Spleen (tissue), 11 donors: ENCODE data around the gene MUC5B. TPM values are rescaled to one million over a fixed set of nuclear protein-coding genes. Genes with fewer than 3 reads are reported as not detected.

Experiments
- DNase-seq: peaks from one replicate; pipeline ENCODE4 v3.0.0-alpha.2; 2020
- H3K27ac ChIP-seq, 8 donors: fragments of 200-600 bp; sonication (generic) in 7 of 8; 1 replicate in 4 of 8; 2 replicates in 4 of 8; pipeline versions ENCODE4 v1.5.0 to v1.8.0; 2016 to 2021; ENCODE audit warnings: inconsistent platforms in 4 of 8, mild to moderate bottlenecking in 4 of 8, moderate library complexity in 1 of 8
- H3K27me3 ChIP-seq, 7 donors: fragments of 200-600 bp; sonication (generic) in 6 of 7; replicated peaks in 1 of 7; 1 replicate in 4 of 7; 2 replicates in 3 of 7; pipeline versions ENCODE4 v1.5.0 to v1.8.0; 2016 to 2021; ENCODE audit warnings: inconsistent platforms in 3 of 7, mild to moderate bottlenecking in 1 of 7
- H3K36me3 ChIP-seq, 6 donors: fragments of 200-600 bp; sonication (generic) in 5 of 6; 1 replicate in 4 of 6; 2 replicates in 2 of 6; pipeline versions ENCODE4 v1.5.0 to v1.8.0; 2016 to 2021; ENCODE audit warnings: inconsistent platforms in 2 of 6
- H3K4me1 ChIP-seq, 6 donors: fragments of 200-600 bp; sonication (generic) in 5 of 6; 1 replicate in 3 of 6; 2 replicates in 3 of 6; pipeline versions ENCODE4 v1.5.0 to v1.8.0; 2016 to 2021; ENCODE audit warnings: inconsistent platforms in 3 of 6
- H3K4me3 ChIP-seq, 8 donors: fragments of 200-600 bp; sonication (generic) in 7 of 8; 1 replicate in 4 of 8; 2 replicates in 4 of 8; pipeline versions ENCODE4 v1.5.0 to v1.8.0; 2016 to 2021; ENCODE audit warnings: inconsistent platforms in 4 of 8, mild to moderate bottlenecking in 4 of 8, moderate library complexity in 2 of 8
- H3K9me3 ChIP-seq, 8 donors: fragments of 200-600 bp; sonication (generic) in 7 of 8; 1 replicate in 4 of 8; 2 replicates in 4 of 8; pipeline versions ENCODE4 v1.5.0 to v1.8.0; 2016 to 2021; ENCODE audit warnings: inconsistent platforms in 4 of 8
- POLR2A ChIP-seq, 3 donors: fragments of 450-650 bp; IDR thresholded peaks; one replicate each; pipeline ENCODE4 v1.5.1; 2017; ENCODE audit warnings: antibody characterized with exemption in 3 of 3, mild to moderate bottlenecking in 1 of 3
- POLR2AphosphoS5 ChIP-seq, 3 donors: sonication (generic); formaldehyde crosslinking; IDR thresholded peaks; one replicate each; pipeline ENCODE4 v1.5.1; 2017; ENCODE audit warnings: antibody characterized with exemption in 3 of 3
- WGBS, 5 donors: extraction: QIAGEN DNeasy Blood & Tissue Kit in 3 of 5; methylation state at CpG; one replicate each; pipeline versions ENCODE4 v1.1.5 to v1.1.7; 2013 to 2018; 5-methylcytosine and 5-hydroxymethylcytosine counted together
- intact Hi-C: fragments of 100-400 bp; cut with DNase I; formaldehyde crosslinking; loops from one replicate; pipeline ENCODE4 v1.15.0; 2023; ENCODE audit warnings: low total_unique reads
- polyA plus RNA-seq, 3 donors: library from polyadenylated mRNA; stranded (reverse); fragments of 200-250 nt; gene quantifications; one replicate each; pipeline ENCODE4 v1.2.1, GENCODE V29; 2013
- total RNA-seq, 7 donors: library from RNA; depleted of rRNA in 3 of 7; stranded (reverse); fragments of >200 nt in 3 of 7; fragmentation: NEBNext Ultra II Directional in 4 of 7; extraction: Animal tissue kit (Norgen Biotek cat#: 25700) in 4 of 7; gene quantifications; one replicate each; pipeline versions ENCODE4 v1.1.0 to v1.2.1, GENCODE V29; 2016 to 2021
- TF ChIP-seq, protein P1 (sequence below), 11 experiments: fragments of 200-600 bp in 7 of 11; fragments of 450-650 bp in 4 of 11; sonication (generic) in 4 of 11; IDR thresholded peaks in 8 of 11; conservative IDR thresholded peaks in 3 of 11; 1 replicate in 7 of 11; 2 replicates in 4 of 11; pipeline versions ENCODE4 v1.4.0 to v1.8.0; 2016 to 2021; ENCODE audit warnings: antibody characterized with exemption in 11 of 11, inconsistent platforms in 4 of 11, mild to moderate bottlenecking in 1 of 11
- donor health status: healthy with polysubstance abuse.
- donor health status: DM: no; HTN: no; CAD: no; lungs with moderate emphysema.
- donor health status: DM: no; HTN: no; CAD: no.
- donor health status: Bipolar disorder and iron deficiency.
- donor health status: healthy.
- donor health status: DM: no; HTN: no; CAD: no.
- donor health status: DM: yes; HTN: yes; CAD: no.

MUC5B gene
- total and polyA plus RNA-seq, 10 donors: under 0.01 to 0.09 (median under 0.01) TPM; not detected in 7

DNA sequence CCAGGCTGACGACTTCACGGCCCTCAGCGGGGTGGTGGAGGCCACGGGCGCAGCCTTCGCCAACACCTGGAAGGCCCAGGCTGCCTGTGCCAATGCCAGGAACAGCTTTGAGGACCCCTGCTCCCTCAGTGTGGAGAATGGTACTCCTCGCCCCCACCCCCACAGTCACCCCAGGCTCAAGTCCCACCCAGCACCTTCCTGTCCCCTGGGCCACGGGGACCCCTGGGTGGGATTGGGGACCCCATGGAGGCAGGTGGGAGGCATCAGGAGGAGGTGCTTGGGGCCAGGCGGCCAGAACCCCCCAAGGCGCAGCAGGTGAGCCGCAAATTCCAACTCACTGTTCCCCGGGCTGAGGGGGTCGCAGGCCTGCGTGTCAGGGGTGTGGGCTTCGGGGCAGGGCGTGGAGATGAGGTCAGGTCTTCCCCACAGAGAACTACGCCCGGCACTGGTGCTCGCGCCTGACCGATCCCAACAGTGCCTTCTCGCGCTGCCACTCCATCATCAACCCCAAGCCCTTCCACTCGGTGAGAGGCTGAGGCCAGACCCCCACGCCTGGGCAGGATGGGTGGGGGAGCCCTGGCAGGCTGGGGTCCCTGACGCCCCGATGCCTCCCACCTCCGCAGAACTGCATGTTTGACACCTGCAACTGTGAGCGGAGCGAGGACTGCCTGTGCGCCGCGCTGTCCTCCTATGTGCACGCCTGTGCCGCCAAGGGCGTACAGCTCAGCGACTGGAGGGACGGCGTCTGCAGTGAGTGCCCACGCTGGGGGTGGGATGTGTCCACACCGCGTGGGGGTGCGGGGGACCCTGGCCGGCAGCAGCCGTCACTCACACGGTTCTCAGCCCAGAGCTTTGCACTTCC, 9.4 kb downstream of the MUC5B start:
- intact Hi-C loops: no loop called here
- no peak overlapping the region for H3K4me3 ChIP-seq
- no peak overlapping the region for H3K27ac ChIP-seq
- no peaks in the 10 kb centered on the region for H3K4me1 ChIP-seq
- peak; percentile 41 for DNase-seq
- no peaks in the 10 kb centered on the region for H3K36me3 ChIP-seq
- TF ChIP-seq POLR2A (IDR thresholded peaks at IDR 0.05): no peak
- TF ChIP-seq POLR2AphosphoS5 (IDR thresholded peaks at IDR 0.05): no peak
- TF ChIP-seq, protein P1, sequence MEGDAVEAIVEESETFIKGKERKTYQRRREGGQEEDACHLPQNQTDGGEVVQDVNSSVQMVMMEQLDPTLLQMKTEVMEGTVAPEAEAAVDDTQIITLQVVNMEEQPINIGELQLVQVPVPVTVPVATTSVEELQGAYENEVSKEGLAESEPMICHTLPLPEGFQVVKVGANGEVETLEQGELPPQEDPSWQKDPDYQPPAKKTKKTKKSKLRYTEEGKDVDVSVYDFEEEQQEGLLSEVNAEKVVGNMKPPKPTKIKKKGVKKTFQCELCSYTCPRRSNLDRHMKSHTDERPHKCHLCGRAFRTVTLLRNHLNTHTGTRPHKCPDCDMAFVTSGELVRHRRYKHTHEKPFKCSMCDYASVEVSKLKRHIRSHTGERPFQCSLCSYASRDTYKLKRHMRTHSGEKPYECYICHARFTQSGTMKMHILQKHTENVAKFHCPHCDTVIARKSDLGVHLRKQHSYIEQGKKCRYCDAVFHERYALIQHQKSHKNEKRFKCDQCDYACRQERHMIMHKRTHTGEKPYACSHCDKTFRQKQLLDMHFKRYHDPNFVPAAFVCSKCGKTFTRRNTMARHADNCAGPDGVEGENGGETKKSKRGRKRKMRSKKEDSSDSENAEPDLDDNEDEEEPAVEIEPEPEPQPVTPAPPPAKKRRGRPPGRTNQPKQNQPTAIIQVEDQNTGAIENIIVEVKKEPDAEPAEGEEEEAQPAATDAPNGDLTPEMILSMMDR (IDR thresholded peaks at IDR 0.05 in 8 of 11, conservative IDR thresholded peaks at IDR 0.05 in 3 of 11): no peak
- H3K27me3 ChIP-seq: peaks cover 0 to 54% (median 0%) of the 10 kb centered on the region in 7 donors
- no peaks in the 10 kb centered on the region for H3K9me3 ChIP-seq
- 66 to 86% (median 78%) methylated on average over 9 to 46 of the region's 46 CpGs for WGBS, 5 donors

DNA sequence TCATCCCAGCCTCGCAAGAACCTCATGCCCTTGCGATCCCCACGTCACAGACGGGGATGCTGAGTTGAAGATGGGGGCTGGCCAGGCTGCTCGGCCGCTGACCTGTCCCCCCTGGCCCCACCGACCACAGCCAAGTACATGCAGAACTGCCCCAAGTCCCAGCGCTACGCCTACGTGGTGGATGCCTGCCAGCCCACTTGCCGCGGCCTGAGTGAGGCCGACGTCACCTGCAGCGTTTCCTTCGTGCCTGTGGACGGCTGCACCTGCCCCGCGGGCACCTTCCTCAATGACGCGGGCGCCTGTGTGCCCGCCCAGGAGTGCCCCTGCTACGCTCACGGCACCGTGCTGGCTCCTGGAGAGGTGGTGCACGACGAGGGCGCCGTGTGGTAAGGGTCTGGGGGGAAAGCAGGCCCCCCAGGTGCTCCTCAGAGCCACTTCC, 10.0 kb downstream of the MUC5B start:
- peak; percentile 63 for DNase-seq
- no peaks in the 10 kb centered on the region for H3K4me1 ChIP-seq
- H3K4me3 ChIP-seq: no peak overlapping the region
- intact Hi-C loops: no loop called here
- no peak overlapping the region for H3K27ac ChIP-seq
- no peaks in the 10 kb centered on the region for H3K36me3 ChIP-seq
- peaks cover 0 to 48% (median 0%) of the 10 kb centered on the region in 7 donors for H3K27me3 ChIP-seq
- no peaks in the 10 kb centered on the region for H3K9me3 ChIP-seq
- no peak for TF ChIP-seq POLR2AphosphoS5 (IDR thresholded peaks at IDR 0.05)
- TF ChIP-seq, protein P1 (IDR thresholded peaks at IDR 0.05 in 8 of 11, conservative IDR thresholded peaks at IDR 0.05 in 3 of 11): no peak
- no peak for TF ChIP-seq POLR2A (IDR thresholded peaks at IDR 0.05)
- WGBS, 5 donors: 72 to 79% (median 76%) methylated on average over 10 to 30 of the region's 30 CpGs

DNA sequence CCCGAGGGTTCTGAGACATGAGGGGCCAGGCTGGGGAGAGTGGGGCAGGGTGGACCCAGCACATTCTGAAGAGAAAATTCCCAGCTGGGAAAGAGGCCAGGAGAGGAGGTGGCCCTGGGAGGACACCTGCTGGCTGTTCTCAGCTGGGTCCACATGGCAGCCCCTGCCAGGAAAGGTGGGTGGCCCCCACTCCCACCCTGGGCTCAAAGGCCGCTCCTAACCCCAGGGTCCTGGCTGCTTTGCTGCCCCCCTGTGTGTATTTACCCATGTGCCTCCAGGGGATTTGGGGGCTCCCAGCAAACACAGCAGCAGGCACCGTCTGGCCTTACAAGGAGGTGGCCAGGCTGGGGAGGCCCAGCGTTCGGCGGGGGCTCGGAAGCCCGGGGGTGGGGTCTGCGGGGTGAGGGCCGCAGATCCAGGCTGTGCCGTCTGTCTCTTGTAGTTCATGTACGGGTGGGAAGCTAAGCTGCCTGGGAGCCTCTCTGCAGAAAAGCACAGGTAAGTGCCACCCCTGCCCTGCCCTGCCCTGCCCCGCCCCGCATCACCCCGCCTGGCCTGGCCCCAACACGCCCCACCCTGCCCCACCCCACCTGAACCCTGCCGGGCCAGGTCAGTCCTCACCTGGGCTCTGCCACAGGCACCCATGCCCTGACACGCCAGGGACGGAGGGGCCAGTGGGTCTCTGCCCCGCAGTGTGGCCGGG, 10.6 kb downstream of the MUC5B start:
- Histone ChIP-seq H3K27ac (no peak overlapping the region), H3K36me3 (no peaks in the 10 kb centered on the region), H3K9me3 (no peaks in the 10 kb centered on the region), H3K4me3 (no peak overlapping the region), H3K4me1 (no peaks in the 10 kb centered on the region), H3K27me3 (peaks cover 0 to 42% (median 0%) of the 10 kb centered on the region in 7 donors)
- 73 to 88% (median 81%) methylated on average over 16 to 21 of the region's 21 CpGs for WGBS, 5 donors
- TF ChIP-seq, protein P1 (IDR thresholded peaks at IDR 0.05 in 8 of 11, conservative IDR thresholded peaks at IDR 0.05 in 3 of 11): no peak
- TF ChIP-seq POLR2AphosphoS5 (IDR thresholded peaks at IDR 0.05) (no peak), POLR2A (IDR thresholded peaks at IDR 0.05) (no peak)
- intact Hi-C loops: no loop called here
- DNase-seq: peak; percentile 56
